Measurements from ENCODE around the gene FIGNL1. TPM values are rescaled to one million over a fixed set of nuclear protein-coding genes. Genes with fewer than 3 reads are reported as not detected.
"Not testable (repeated sequence)": the region's sequence is repeated elsewhere in the genome, so short reads cannot be mapped to it uniquely, and the experiment has no call there.

FIGNL1 gene
- total RNA-seq, 1 experiment from 2014 or later, result 13.8 TPM

DNA sequence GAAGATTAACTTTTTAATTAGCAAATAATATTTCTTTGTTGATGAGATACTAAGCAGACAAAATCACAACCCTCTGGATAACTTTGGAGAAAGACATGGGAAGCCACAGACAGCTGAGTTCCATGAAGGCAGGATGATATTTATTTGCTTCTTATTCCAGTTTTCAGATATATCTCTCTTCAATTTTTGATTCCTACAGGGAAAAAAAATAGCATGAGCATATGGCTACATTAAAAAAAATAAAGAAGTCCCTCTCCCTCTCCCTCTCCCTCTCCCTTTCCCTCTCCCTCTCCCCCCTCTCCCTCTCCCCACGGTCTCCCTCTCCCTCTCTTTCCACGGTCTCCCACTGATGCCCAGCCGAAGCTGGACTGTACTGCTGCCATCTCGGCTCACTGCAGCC lies 8.5 kb upstream of the FIGNL1 start:
- H3K56ac ChIP-seq (ENCODE audit: insufficient read length, low read depth, low read length); H2AFZ ChIP-seq (ENCODE audit: low read length); H4K91ac ChIP-seq (ENCODE audit: insufficient read length, low read depth, low read length); H3K79me1 ChIP-seq (ENCODE audit: insufficient read depth, low read depth, low read length, poor library complexity, severe bottlenecking); H2BK5ac ChIP-seq (ENCODE audit: insufficient read length, low read length); H3K23ac ChIP-seq (ENCODE audit: insufficient read length, low read depth, low read length); H2BK12ac ChIP-seq (ENCODE audit: insufficient read length, low read depth, low read length); H3K4ac ChIP-seq (ENCODE audit: low read depth, low read length); H3K9ac ChIP-seq (ENCODE audit: extremely low read depth, insufficient read length, low read length); H3K27ac ChIP-seq (ENCODE audit: insufficient read length, low read depth, low read length); H3K9me3 ChIP-seq (ENCODE audit: control insufficient read depth, low read depth, low read length); H3K27ac Mint-ChIP-seq; H2BK20ac ChIP-seq (ENCODE audit: low read depth, low read length, poor library complexity, severe bottlenecking); H2AK5ac ChIP-seq (ENCODE audit: insufficient read length, low read length); H3K79me2 ChIP-seq (ENCODE audit: insufficient read depth, low read length); H4K5ac ChIP-seq (ENCODE audit: insufficient read length, low read depth, low read length); H3K4me1 ChIP-seq (ENCODE audit: insufficient read depth, low read length); H3K18ac ChIP-seq (ENCODE audit: insufficient read length, low read depth, low read length); H3K4me3 Mint-ChIP-seq; H3K23me2 ChIP-seq (ENCODE audit: insufficient read length, low read depth, low read length, poor library complexity, severe bottlenecking); H3K36me3 Mint-ChIP-seq (ENCODE audit: insufficient read depth in 1 of 3, low read depth in 3 of 3); DNase-seq; H3T11ph ChIP-seq (ENCODE audit: low read length); H3K14ac ChIP-seq (ENCODE audit: insufficient read depth, low read length); H3K27me3 ChIP-seq (ENCODE audit: insufficient read depth, low read length); H3K4me1 Mint-ChIP-seq; H2BK15ac ChIP-seq (ENCODE audit: low read depth, low read length); H2BK120ac ChIP-seq (ENCODE audit: low read depth, low read length, poor library complexity, severe bottlenecking); H4K8ac ChIP-seq (replicated peaks; ENCODE audit: insufficient read length, low read depth, low read length); H3K4me2 ChIP-seq (ENCODE audit: insufficient read depth, insufficient read length, low read length); H3K27me3 Mint-ChIP-seq (ENCODE audit: low read depth); H4K20me1 ChIP-seq (ENCODE audit: control insufficient read depth, insufficient read depth, insufficient read length): not testable (repeated sequence)
- no CpG with 5 or more reads among the region's 4 CpGs for WGBS (ENCODE audit: extremely low coverage, insufficient read length, low lambda C conversion rate)
- peaks cover 14 to 20% of the 10 kb centered on the region in 2 experiments for H3K9me3 Mint-ChIP-seq
